ENCODE results near the gene FAM177B.
A peak's percentile ranks its signal among the peaks of the same experiment; 100 is the strongest.
"Not testable (repeated sequence)": the region's sequence is repeated elsewhere in the genome, so short reads cannot be mapped to it uniquely, and the experiment has no call there.

Gene FAM177B

GRCh38 chr1:222741630-222742457 is 4.8 kb downstream of the FAM177B start:
- not testable (repeated sequence) for DNase-seq

- DNase-seq, result no peak
Observed at GRCh38 chr1:222749927-222750326, 12.9 kb downstream of the FAM177B start.

- no peak for DNase-seq
Observed at GRCh38 chr1:222750651-222751050, 13.6 kb downstream of the FAM177B start.

- DNase-seq, result no peak
Observed at GRCh38 chr1:222751255-222751654, 14.3 kb downstream of the FAM177B start.

- no peak for DNase-seq
Observed at GRCh38 chr1:222754366-222755139, 17.6 kb downstream of the FAM177B start.

- DNase-seq, result no peak
Observed at GRCh38 chr1:222757646-222758268, 20.8 kb downstream of the FAM177B start.

- DNase-seq, result no peak
Observed at GRCh38 chr1:222759451-222760035, 22.5 kb downstream of the FAM177B start.

GRCh38 chr1:222761083-222761482 is 24.1 kb downstream of the FAM177B start:
- no peak for DNase-seq

- not testable (repeated sequence) for DNase-seq
Observed at GRCh38 chr1:222762178-222762577, 25.2 kb downstream of the FAM177B start.

GRCh38 chr1:222767152-222767571 is 30.2 kb downstream of the FAM177B start:
- no peak for DNase-seq

GRCh38 chr1:222768592-222768991 is 31.6 kb downstream of the FAM177B start:
- no peak for DNase-seq

GRCh38 chr1:222769181-222769580 is 32.2 kb downstream of the FAM177B start:
- no peak for DNase-seq

GRCh38 chr1:222769971-222770620 is 33.1 kb downstream of the FAM177B start:
- no peak for DNase-seq

- peak in 1 of 2 experiments; percentile 43 for DNase-seq
Observed at GRCh38 chr1:222772996-222773379, 36.0 kb downstream of the FAM177B start.

GRCh38 chr1:222777463-222777862 is 40.5 kb downstream of the FAM177B start:
- DNase-seq, result no peak

GRCh38 chr1:222777977-222778376 is 41.0 kb downstream of the FAM177B start:
- DNase-seq, result no peak

GRCh38 chr1:222781251-222781650 is 44.2 kb downstream of the FAM177B start:
- no peak for DNase-seq

- no peak for DNase-seq
Observed at GRCh38 chr1:222783051-222783450, 46.0 kb downstream of the FAM177B start.

- DNase-seq, result no peak
Observed at GRCh38 chr1:222784371-222784770, 47.4 kb downstream of the FAM177B start.

- no peak for DNase-seq
Observed at GRCh38 chr1:222784916-222785315, 47.9 kb downstream of the FAM177B start.

GRCh38 chr1:222785529-222785928 is 48.5 kb downstream of the FAM177B start:
- no peak for DNase-seq

GRCh38 chr1:222786121-222786520 is 49.1 kb downstream of the FAM177B start:
- no peak for DNase-seq

- no peak for DNase-seq
Observed at GRCh38 chr1:222787729-222788128, 50.7 kb downstream of the FAM177B start.

Data from cerebellar nuclear complex (tissue), 1 donor.